ENCODE results near the gene HSPA4. TPM values are rescaled to one million over a fixed set of nuclear protein-coding genes. Genes with fewer than 3 reads are reported as not detected.

The HSPA4 gene
- total and polyA plus RNA-seq, 2 of the 13 experiments (the other 11 are each of a cell fraction or from before 2014, with no cell fraction given) = 36.6 to 231 TPM

GRCh38 chr5:133114166-133114932 lies 62.5 kb downstream of the HSPA4 start:
- TF ChIP-seq ZNF263 (CRISPR knock-in tag; IDR thresholded peaks at IDR 0.05) (peak; percentile 50; the same call in 1 of the 2 replicates), ZNF766 (CRISPR knock-in tag; IDR thresholded peaks at IDR 0.05; ENCODE audit: borderline replicate concordance) (no peak)
- DNase-seq (ENCODE audit: low spot score) (no peak), FAIRE-seq (no peak), ATAC-seq (peak; percentile 20)
- in situ Hi-C loops (cut with HindIII; ENCODE audit: extremely low pct_ligation_motif_present, low pct_unique_long_range_greater_than_20kb) = loop anchor here (5.0 kb wide), 2 partner anchors 138 to 173 kb away; no protein-coding TSS in a partner anchor
- Histone ChIP-seq H3K9me3 (ENCODE audit: low read length) (no peaks in the 10 kb centered on the region), H3K79me2 (ENCODE audit: insufficient read depth, low read length) (no peaks in the 10 kb centered on the region), H3K4me3 (replicated peaks in 1 of 3; ENCODE audit: insufficient read depth in 1 of 3, low read depth in 2 of 3, low read length in 3 of 3) (no peak overlapping the region), H3K4me1 (ENCODE audit: insufficient read depth, low read length) (peaks cover 31% of the 10 kb centered on the region), H3K27ac (ENCODE audit: extremely low read length, insufficient read depth, low read length) (no peak overlapping the region), H4K20me1 (ENCODE audit: insufficient read depth, low read length) (no peaks in the 10 kb centered on the region), H3K4me2 (ENCODE audit: low read depth, low read length) (no peak overlapping the region), H3K9ac (ENCODE audit: insufficient read depth, low read depth, low read length) (no peak overlapping the region), H3K27me3 (ENCODE audit: control insufficient read depth in 1 of 2, insufficient read depth in 2 of 2, low read length in 2 of 2) (peaks cover 4 to 46% of the 10 kb centered on the region in 2 experiments; a peak in 4 of 5 replicates), H3K36me3 (replicated peaks in 1 of 2; ENCODE audit: control insufficient read depth in 1 of 2, insufficient read depth in 2 of 2, low read length in 2 of 2) (no peaks in the 10 kb centered on the region), H2AFZ (ENCODE audit: low read length) (no peak overlapping the region)
- ChIA-PET POLR2A (no interaction called here), CTCF (ENCODE audit: low intra/inter-chr PET ratio, low total read pairs) (interaction anchor here (0.8 kb wide), 1 partner anchor 174 kb away, joined by 3 read pairs; no protein-coding TSS in a partner anchor)
- intact Hi-C loops (cut with micrococcal nuclease; ENCODE audit: unreplicated experiment) = loop anchor here (5.0 kb wide), 2 partner anchors 153 to 348 kb away; no protein-coding TSS in a partner anchor
- 2% methylated on average over 14 of the region's 14 CpGs for WGBS (ENCODE audit: low lambda C conversion rate)
- BruUV-seq (replicated peaks) = no TSS peak

GRCh38 chr5:133114933-133115310 lies 63.1 kb downstream of the HSPA4 start:
- Histone ChIP-seq H3K27me3 (ENCODE audit: control insufficient read depth in 1 of 2, insufficient read depth in 2 of 2, low read length in 2 of 2) (peaks cover 4 to 46% of the 10 kb centered on the region in 2 experiments; a peak in 4 of 5 replicates), H3K4me2 (ENCODE audit: low read depth, low read length) (no peak overlapping the region), H2AFZ (ENCODE audit: low read length) (no peak overlapping the region), H3K4me1 (ENCODE audit: insufficient read depth, low read length) (peaks cover 28% of the 10 kb centered on the region), H3K79me2 (ENCODE audit: insufficient read depth, low read length) (no peaks in the 10 kb centered on the region), H3K4me3 (replicated peaks in 1 of 3; ENCODE audit: insufficient read depth in 1 of 3, low read depth in 2 of 3, low read length in 3 of 3) (no peak overlapping the region), H3K9ac (ENCODE audit: insufficient read depth, low read depth, low read length) (no peak overlapping the region), H4K20me1 (ENCODE audit: insufficient read depth, low read length) (no peaks in the 10 kb centered on the region), H3K9me3 (ENCODE audit: low read length) (no peaks in the 10 kb centered on the region), H3K27ac (ENCODE audit: extremely low read length, insufficient read depth, low read length) (no peak overlapping the region), H3K36me3 (replicated peaks in 1 of 2; ENCODE audit: control insufficient read depth in 1 of 2, insufficient read depth in 2 of 2, low read length in 2 of 2) (no peaks in the 10 kb centered on the region)
- CTCF ChIA-PET (ENCODE audit: low intra/inter-chr PET ratio, low total read pairs) = no interaction called here
- DNase-seq (ENCODE audit: low spot score) (no peak), ATAC-seq (no peak), FAIRE-seq (no peak)
- WGBS (ENCODE audit: low lambda C conversion rate) = 69% methylated on average over 1 of the region's 1 CpG
- in situ Hi-C loops (cut with HindIII; ENCODE audit: extremely low pct_ligation_motif_present, low pct_unique_long_range_greater_than_20kb) = loop anchor here (5.0 kb wide), 2 partner anchors 137 to 172 kb away; no protein-coding TSS in a partner anchor
- intact Hi-C loops (cut with micrococcal nuclease; ENCODE audit: unreplicated experiment) = loop anchor here (5.0 kb wide), 2 partner anchors 152 to 347 kb away; no protein-coding TSS in a partner anchor
- no TSS peak for BruUV-seq (replicated peaks)
- POLR2A ChIA-PET = no interaction called here
- no peak for TF ChIP-seq ZBTB37 (CRISPR knock-in tag; IDR thresholded peaks at IDR 0.05)
- TF ChIP-seq CENPBD1 (CRISPR knock-in tag; IDR thresholded peaks at IDR 0.05; ENCODE audit: borderline replicate concordance, low read depth) = no peak
- TF ChIP-seq ZNF709 (CRISPR knock-in tag; IDR thresholded peaks at IDR 0.05) = no peak
- TF ChIP-seq ZNF569 (CRISPR knock-in tag; IDR thresholded peaks at IDR 0.05; ENCODE audit: borderline replicate concordance) = no peak
- TF ChIP-seq ZNF281 (CRISPR knock-in tag; IDR thresholded peaks at IDR 0.05; ENCODE audit: borderline replicate concordance) = no peak
- TF ChIP-seq SP4 (CRISPR knock-in tag; IDR thresholded peaks at IDR 0.05) = no peak
- TF ChIP-seq ZBTB43 (CRISPR knock-in tag; conservative IDR thresholded peaks at IDR 0.05) = no peak
